Lower lobe of right lung (tissue), 2 donors: Measurements from ENCODE around the gene GLI1. TPM values are rescaled to one million over a fixed set of nuclear protein-coding genes. Genes with fewer than 3 reads are reported as not detected.
"Not testable (repeated sequence)": the region's sequence is repeated elsewhere in the genome, so short reads cannot be mapped to it uniquely, and the experiment has no call there.

Experiments used
- ATAC-seq, 2 donors: fragments of 200-7000 bp; cut with Tn5 transposase; one replicate each; pipeline ENCODE4 v1.9.1; 2020 to 2022; ENCODE audit warnings: mild to moderate bottlenecking in 2 of 2, moderate library complexity in 2 of 2
- DNase-seq: peaks from one replicate; pipeline ENCODE4 v3.0.0-alpha.2; 2020
- H3K27ac ChIP-seq: fragments of 200-600 bp; one replicate; pipeline ENCODE4 v1.8.0; 2022
- H3K27me3 ChIP-seq: fragments of 200-600 bp; one replicate; pipeline ENCODE4 v1.8.0; 2022; ENCODE audit warnings: low read depth
- H3K36me3 ChIP-seq: fragments of 200-600 bp; one replicate; pipeline ENCODE4 v1.8.0; 2022; ENCODE audit warnings: mild to moderate bottlenecking
- H3K4me1 ChIP-seq: fragments of 200-600 bp; one replicate; pipeline ENCODE4 v1.8.0; 2022
- H3K4me3 ChIP-seq: fragments of 200-600 bp; one replicate; pipeline ENCODE4 v1.8.0; 2022; ENCODE audit warnings: mild to moderate bottlenecking
- H3K9me3 ChIP-seq: fragments of 200-600 bp; one replicate; pipeline ENCODE4 v1.8.0; 2022
- intact Hi-C: fragments of 100-400 bp; cut with DNase I; formaldehyde crosslinking; loops from one replicate; pipeline ENCODE4 v1.11.0; 2022
- total RNA-seq: library from RNA; stranded (reverse); fragmentation: NEBNext Ultra II Directional; extraction: Animal tissue kit (Norgen Biotek cat#: 25700); gene quantifications from one replicate; pipeline ENCODE4 v1.2.1, GENCODE V29; 2021
- TF ChIP-seq, protein P1 (sequence below): fragments of 200-600 bp; IDR thresholded peaks from one replicate; pipeline ENCODE4 v1.8.0; 2022; ENCODE audit warnings: antibody characterized with exemption, mild to moderate bottlenecking
- donor health status: DM: no; HTN: yes; CAD: no; lungs with severe emphysema.

GLI1 gene
- total RNA-seq, 1 donor from 2014 or later: 0.21 TPM

DNA sequence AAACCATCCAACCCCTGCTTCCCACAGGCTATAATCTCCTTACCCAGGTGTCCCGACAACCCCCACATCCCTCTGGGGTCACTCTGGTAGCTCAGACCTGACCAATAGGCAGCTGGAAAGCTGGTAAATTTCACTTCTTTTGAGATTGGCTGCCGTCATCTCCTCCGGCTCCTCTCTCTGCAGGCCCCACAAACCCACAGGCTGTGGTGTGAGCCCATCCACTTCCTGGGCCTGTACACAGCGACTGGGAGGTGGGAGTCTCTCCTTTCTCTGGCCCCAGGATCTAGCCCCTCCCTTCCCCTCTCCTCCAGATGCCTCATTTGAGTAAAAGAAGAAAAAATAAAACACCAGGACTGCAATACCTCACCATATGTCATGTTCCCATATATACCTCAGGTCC, 24.3 kb upstream of the GLI1 start:
- DNase-seq (no peak), ATAC-seq (no peak)
- Histone ChIP-seq H3K36me3 (no peaks in the 10 kb centered on the region), H3K27me3 (no peaks in the 10 kb centered on the region), H3K9me3 (no peaks in the 10 kb centered on the region), H3K4me1 (peaks cover 6% of the 10 kb centered on the region), H3K4me3 (no peak overlapping the region), H3K27ac (no peak overlapping the region)
- TF ChIP-seq, protein P1, sequence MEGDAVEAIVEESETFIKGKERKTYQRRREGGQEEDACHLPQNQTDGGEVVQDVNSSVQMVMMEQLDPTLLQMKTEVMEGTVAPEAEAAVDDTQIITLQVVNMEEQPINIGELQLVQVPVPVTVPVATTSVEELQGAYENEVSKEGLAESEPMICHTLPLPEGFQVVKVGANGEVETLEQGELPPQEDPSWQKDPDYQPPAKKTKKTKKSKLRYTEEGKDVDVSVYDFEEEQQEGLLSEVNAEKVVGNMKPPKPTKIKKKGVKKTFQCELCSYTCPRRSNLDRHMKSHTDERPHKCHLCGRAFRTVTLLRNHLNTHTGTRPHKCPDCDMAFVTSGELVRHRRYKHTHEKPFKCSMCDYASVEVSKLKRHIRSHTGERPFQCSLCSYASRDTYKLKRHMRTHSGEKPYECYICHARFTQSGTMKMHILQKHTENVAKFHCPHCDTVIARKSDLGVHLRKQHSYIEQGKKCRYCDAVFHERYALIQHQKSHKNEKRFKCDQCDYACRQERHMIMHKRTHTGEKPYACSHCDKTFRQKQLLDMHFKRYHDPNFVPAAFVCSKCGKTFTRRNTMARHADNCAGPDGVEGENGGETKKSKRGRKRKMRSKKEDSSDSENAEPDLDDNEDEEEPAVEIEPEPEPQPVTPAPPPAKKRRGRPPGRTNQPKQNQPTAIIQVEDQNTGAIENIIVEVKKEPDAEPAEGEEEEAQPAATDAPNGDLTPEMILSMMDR: no peak
- intact Hi-C loops: no loop called here

DNA sequence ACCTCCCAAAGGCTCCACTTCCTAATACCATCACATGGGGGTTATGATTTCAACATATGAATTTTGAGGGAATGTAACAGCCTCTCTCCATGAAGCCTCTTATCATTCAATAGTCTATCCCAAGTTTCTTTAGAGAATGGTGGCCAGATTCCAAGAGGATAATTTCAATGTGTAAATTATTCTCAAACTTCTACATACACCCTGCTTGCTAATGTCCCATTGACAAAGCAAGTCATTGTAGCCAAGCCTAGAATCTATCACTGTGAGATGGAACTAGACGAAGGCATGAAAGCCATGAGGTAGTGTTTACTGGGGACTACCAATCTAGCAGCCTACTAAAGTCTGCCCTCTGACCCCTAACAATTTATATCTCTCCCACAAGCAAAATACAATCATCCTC, 21.2 kb upstream of the GLI1 start:
- intact Hi-C loops: no loop called here
- Histone ChIP-seq H3K4me3 (no peak overlapping the region), H3K27ac (no peak overlapping the region), H3K36me3 (no peaks in the 10 kb centered on the region), H3K27me3 (no peaks in the 10 kb centered on the region), H3K9me3 (no peaks in the 10 kb centered on the region), H3K4me1 (no peaks in the 10 kb centered on the region)
- DNase-seq (no peak), ATAC-seq (no peak)
- TF ChIP-seq, protein P1: no peak

DNA sequence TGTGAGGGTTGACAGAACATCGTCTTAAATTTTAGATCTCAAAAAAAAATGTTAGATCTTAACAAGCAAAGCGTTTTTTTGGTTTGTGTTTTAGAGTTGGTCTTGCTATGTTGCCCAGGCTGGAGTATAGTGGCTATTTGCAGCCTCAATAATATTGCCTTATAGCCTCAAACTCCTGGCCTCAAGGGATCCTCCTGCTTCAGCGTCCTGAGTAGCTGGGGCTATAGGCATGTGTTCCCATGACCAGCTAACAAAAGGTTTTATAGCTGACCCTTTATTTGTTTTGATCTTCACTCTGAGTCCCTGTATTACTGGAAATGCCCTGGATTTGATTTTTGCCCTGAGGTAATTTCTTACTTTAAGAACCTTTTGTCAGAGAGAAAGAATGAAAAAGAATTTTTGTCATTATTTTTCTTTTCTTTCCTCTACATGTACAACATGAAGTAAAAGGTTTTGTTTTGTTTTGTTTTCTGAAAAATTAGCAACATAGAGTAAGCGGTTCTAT, 19.8 kb upstream of the GLI1 start:
- Histone ChIP-seq H3K27ac (no peak overlapping the region), H3K4me1 (no peaks in the 10 kb centered on the region), H3K36me3 (no peaks in the 10 kb centered on the region), H3K27me3 (no peaks in the 10 kb centered on the region), H3K4me3 (no peak overlapping the region), H3K9me3 (no peaks in the 10 kb centered on the region)
- no peak for DNase-seq
- no peak for ATAC-seq
- TF ChIP-seq, protein P1: no peak
- intact Hi-C loops: no loop called here

DNA sequence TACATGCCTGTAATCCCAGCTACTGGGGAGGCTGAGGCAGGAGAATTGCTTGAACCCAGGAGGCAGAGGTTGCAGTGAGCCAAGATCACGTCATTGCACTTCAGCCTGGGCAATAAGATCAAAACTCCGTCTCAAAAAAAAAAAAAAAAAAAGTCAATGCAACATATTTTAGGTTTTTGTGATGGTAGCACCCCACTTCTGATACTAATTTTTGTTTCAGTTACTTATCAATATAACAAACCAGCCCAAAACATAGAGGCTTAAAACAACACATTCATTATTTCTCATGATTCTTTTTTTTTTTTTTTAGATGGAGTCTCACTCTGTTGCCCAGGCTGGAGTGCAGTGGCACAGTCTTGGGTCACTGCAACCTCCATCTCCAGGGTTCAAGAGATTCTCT, 18.2 kb upstream of the GLI1 start:
- H3K27ac ChIP-seq, DNase-seq, ATAC-seq, H3K4me1 ChIP-seq, intact Hi-C loops, H3K27me3 ChIP-seq, H3K4me3 ChIP-seq, H3K36me3 ChIP-seq, H3K9me3 ChIP-seq: not testable (repeated sequence)

DNA sequence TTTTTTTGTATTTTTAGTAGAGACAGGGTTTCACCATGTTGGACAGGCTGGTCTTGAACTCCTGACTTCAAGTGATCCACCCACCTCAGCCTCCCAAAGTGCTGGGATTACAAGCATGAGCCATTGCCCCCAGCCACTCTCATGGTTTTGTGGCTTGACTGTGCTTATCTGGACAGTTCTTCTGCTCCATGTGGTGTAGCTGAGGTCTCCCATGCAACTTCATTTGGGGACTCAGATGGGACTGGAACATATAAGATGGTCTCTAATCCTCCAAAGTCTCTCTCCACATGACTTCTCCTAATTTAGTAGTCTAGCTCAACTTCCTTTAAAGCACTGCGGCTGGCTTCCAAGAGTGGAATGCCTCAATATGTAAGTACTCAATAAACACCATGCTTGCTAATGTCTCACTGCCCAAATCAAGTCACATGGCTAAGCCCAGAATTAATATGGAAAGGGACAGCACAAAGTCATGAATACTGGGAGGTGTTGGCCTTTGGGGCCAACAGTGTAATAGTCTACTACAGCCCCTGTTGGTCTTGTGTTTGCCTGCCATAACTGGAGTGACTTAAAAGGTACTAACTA, 17.6 kb upstream of the GLI1 start:
- ATAC-seq (no peak), DNase-seq (no peak)
- Histone ChIP-seq H3K4me1 (no peaks in the 10 kb centered on the region), H3K27ac (no peak overlapping the region), H3K36me3 (no peaks in the 10 kb centered on the region), H3K4me3 (no peak overlapping the region), H3K27me3 (no peaks in the 10 kb centered on the region), H3K9me3 (no peaks in the 10 kb centered on the region)
- TF ChIP-seq, protein P1: no peak
- intact Hi-C loops: no loop called here

DNA sequence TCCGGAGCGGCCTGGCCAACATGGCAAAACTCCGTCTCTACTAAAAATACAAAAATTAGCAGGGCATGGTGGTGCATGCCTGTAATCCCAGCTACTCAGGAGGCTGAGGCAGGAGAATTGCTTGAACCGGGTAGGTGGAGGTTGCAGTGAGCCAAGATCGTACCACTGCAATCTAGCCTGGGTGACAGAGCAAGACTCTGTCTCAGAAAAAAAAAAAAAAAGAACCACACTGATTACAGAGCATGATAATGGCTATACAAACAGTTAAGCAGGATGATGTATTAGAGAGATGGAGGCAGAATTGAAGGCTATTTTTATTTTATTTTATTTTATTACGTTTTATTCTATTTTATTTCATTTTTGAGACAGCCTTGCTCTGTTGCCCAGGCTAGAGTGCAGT, 15.2 kb upstream of the GLI1 start:
- H3K27me3 ChIP-seq, intact Hi-C loops, DNase-seq, ATAC-seq, H3K4me3 ChIP-seq, H3K4me1 ChIP-seq, H3K27ac ChIP-seq, H3K36me3 ChIP-seq, H3K9me3 ChIP-seq: not testable (repeated sequence)
